GM12891 (cell line): ENCODE results near the gene BTC.
"Not testable (repeated sequence)": the region's sequence is repeated elsewhere in the genome, so short reads cannot be mapped to it uniquely, and the experiment has no call there.

ENCODE experiments used
- DNase-seq: peaks from one replicate; pipeline ENCODE4 v3.0.0; 2011; ENCODE audit warnings: low spot score; ENCODE audit not compliant: insufficient read length
- FAIRE-seq: peaks from 2 replicates; lab custom pipeline; 2011; peaks lifted over from hg19 to GRCh38; lab: Jason Lieb, UNC
- PAX5 ChIP-seq: IDR thresholded peaks from 2 replicates; pipeline ENCODE4 v1.6.1; 2011; ENCODE audit warnings: low read length, moderate library complexity, mild to moderate bottlenecking; ENCODE audit not compliant: insufficient read depth, severe bottlenecking
- POLR2A ChIP-seq: IDR thresholded peaks from 2 replicates; pipeline ENCODE4 v1.6.1; 2011; ENCODE audit warnings: low read depth, low read length, control low read depth
- POLR2AphosphoS5 ChIP-seq: IDR thresholded peaks from 2 replicates; pipeline ENCODE4 v1.6.1; 2011; ENCODE audit warnings: low read depth, low read length, control low read depth
- POU2F2 ChIP-seq: IDR thresholded peaks from 2 replicates; pipeline ENCODE4 v1.6.1; 2011; ENCODE audit warnings: low read depth, mild to moderate bottlenecking, control low read depth, low read length, moderate library complexity
- SPI1 ChIP-seq: IDR thresholded peaks from 2 replicates; pipeline ENCODE4 v1.6.1; 2011; ENCODE audit warnings: low read depth, low read length, control low read depth
- TAF1 ChIP-seq: IDR thresholded peaks from 2 replicates; pipeline ENCODE4 v1.6.1; 2011; ENCODE audit warnings: low read depth, low read length, control low read depth

BTC gene

DNA sequence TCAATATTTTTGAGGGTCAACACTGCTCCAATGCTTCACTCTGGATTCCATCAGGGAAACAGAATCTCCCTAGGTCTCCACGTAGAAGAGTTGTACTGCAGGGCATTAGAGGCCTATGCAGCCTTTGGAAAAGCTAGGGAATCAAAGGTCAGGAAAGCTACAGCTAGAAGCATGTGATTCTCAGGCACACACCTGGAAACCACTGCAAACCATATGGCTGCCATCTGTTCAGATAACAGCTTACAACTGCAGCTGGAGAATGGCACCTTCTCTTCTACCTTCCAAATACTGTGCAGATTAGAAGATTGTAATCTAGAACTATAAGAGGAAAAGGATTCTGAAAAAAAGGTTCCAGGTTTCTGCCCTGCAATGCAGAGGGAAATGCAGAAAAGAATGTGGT, 60.6 kb downstream of the BTC start:
- TF ChIP-seq POLR2AphosphoS5 (no peak), SPI1 (no peak), TAF1 (no peak), POLR2A (no peak), POU2F2 (no peak), PAX5 (no peak)
- FAIRE-seq (no peak), DNase-seq (no peak)

DNA sequence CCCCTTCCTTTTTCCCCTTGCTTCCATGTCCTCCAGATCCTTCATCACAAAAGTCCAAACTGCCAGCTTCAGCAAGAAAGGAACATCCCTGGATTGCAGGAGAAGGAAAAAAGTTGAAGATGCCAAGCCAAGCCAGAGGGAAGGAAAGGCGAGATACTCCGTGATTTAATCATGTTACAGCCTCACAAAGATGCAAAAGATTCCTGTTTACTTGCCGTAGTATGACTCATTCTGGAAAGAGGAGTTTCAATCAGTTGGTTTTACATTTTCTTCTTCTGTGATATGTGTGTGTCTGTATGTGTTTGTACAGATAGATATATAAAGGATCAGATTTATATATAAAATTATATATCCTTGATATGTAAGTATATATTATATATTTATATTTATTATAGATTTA, 69.3 kb downstream of the BTC start:
- no peak for TF ChIP-seq POLR2A
- no peak for TF ChIP-seq TAF1
- TF ChIP-seq SPI1, result no peak
- no peak for TF ChIP-seq POLR2AphosphoS5
- no peak for TF ChIP-seq POU2F2
- no peak for TF ChIP-seq PAX5
- FAIRE-seq (no peak), DNase-seq (no peak)

DNA sequence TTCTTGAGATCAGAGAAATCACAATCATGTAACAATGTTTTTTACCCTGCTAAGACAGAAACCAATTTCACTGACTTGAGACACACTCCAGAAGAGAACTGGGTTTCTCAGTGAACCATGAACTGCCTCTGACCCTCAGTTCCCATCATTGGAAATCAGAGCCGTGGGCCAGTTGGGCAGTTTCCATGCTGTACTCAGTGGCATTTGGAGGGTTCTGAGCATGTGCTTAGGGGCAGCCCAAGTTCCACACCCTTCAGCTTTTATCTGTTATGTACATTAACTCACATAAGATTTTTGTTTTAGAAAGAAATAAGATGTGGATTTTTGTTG, 77.9 kb downstream of the BTC start:
- DNase-seq (no peak), FAIRE-seq (no peak)
- TF ChIP-seq SPI1, result no peak

DNA sequence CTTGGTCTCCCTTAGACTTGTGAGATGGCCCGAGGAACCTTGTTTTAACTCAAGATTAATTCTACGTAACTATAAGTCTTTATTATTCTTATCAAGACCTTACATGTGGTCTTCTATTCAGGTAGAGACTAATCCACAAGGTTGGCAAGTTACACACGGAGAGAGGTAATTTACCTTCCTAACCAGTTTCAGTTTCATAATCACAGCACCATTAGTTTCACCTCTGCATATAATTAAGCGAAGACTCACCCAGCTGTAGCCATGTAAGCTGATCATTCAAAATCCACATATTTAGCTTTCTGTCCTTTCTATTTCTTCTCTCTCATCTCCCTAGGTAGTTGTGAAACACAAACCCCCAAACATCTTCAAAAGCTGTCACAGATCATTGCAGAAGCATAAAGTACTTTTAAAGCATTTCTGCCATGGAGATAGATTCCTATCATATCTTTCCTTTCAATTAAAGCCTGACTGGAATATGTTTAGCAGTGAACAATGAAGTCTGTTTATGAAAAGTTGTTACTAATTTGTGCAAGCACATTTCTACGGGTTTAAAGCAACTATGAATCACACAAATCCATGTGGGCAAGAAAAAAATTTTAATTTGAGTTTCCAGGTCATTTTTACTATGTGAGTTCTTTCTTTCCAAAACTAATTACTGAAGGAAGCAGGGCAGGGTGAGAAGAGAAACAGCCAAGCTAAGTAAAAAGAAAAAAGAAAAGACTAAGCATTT, 78.5 kb downstream of the BTC start:
- TF ChIP-seq POU2F2 (no peak), POLR2A (no peak), TAF1 (no peak)
- DNase-seq, result no peak
- no peak for FAIRE-seq

DNA sequence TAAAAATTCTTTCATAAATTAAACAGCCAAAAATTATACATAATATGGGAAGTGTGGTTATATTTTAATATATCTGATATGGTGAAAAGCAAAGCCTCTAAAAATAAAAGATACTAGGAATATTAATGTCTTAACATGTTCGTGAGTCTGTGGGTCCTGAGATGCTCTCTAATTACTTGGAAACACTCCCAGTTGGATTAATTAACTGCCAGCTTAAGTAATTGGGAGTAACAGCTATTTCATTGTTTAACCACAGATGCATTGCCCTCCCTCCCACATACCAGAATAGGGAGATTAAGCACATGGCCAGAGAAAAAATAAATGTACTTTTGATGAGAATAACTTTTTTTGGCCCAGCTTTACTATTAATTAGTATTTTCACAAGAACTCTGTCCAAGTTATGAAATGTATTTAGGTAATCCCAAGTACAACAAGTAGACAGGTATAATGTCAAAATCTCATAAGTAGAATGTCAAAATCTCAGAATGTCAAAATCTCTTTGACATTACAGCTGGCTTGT, 79.7 kb downstream of the BTC start:
- TF ChIP-seq SPI1 (no peak), TAF1 (no peak), POLR2AphosphoS5 (no peak), POLR2A (no peak)
- FAIRE-seq (no peak), DNase-seq (no peak)

DNA sequence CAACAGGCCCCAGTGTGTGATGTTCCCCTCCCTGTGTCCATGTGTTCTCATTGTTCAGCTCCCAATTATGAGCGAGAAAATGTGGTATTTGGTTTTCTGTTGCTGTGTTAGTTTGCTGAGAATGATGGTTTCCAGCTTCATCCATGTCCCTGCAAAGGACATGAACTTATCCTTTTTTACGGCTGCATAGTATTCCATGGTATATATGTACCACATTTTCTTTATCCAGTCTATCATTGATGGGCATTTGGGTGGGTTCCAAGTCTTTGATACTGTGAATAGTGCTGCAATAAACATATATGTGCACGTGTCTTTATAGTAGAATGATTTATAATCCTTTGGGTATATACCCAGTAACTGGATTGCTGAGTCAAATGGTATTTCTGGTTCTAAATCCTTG, 86.2 kb downstream of the BTC start:
- not testable (repeated sequence) for DNase-seq, FAIRE-seq
